ENCODE measurements around the gene SNRNP40.
"Not testable (repeated sequence)": the region's sequence is repeated elsewhere in the genome, so short reads cannot be mapped to it uniquely, and the experiment has no call there.

SNRNP40 gene

DNA sequence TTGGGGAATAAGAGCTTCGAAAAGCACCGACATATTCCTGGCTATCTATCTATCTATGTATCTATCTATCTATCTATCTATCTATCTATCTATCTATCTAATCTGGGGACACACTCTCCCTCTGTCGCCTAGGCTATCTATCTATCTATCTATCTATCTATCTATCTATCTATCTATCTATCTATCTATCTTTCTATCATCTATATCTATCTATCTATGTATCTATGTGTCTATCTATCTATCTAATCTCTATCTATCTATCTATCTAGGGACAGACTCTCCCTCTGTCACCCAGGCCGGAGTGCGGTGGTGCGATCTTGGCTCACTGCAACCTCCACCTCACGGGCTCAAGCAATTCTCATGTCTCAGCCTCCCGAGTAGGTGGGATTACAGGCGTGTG is 14.2 kb downstream of the SNRNP40 start:
- not testable (repeated sequence) for DNase-seq (ENCODE audit: low spot score)

DNA sequence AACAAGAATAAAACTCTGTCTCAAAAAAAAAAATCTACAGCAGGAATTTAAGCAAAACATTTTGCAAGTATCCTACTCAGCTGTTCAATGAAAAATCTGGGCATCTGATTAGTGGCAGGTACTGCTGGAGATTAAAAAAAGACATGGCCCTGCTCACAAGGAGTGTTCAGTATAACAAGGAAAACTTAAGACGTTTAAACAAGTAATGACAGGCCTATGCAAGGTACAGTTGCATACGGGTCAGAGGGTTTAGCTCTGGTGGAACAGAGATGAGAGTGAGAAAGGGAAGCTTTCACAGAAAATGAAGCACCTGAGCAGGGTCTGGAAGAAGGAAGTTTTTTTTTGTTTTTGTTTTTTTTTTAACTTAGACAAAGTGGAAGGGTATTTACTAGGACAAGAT is 23.0 kb downstream of the SNRNP40 start:
- no peak for DNase-seq (ENCODE audit: low spot score)

DNA sequence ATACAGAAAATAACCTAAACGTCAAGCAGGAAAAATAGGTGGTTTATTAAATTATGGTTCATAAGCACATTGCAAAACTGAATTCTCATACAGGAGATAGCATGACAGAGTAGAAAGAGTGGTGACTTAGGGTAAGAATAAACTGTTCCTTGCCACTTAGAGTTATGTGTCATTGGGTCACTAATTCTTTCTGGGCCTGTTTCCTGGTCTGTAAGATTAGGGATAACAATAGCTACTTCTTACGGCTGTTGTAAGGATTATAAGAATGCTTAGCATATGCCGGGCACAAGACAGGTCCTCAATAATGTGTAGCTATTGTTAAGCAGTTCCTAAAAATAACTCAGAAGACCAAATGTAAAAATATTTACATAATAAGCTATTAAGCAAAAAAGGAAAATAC is 24.2 kb downstream of the SNRNP40 start:
- DNase-seq (ENCODE audit: low spot score): no peak

DNA sequence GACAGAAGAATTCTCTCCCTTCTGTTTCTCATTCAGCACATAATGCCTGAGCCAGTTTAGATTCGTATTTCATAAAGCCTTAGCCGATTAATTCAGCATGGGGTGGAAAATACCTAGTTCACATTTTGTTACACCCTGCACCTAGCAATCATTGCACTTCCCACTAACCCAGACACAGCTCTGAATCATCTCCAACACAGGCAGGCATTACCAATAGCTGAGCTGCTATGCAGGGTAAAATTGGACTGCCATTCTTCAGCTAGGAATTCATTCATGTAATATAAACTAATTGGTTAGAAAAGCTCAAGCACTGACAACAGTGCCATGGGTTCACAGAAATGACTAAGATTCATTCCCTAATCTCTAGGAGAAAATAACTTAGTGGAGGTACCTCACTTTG is 30.0 kb downstream of the SNRNP40 start:
- no peak for DNase-seq (ENCODE audit: low spot score)

DNA sequence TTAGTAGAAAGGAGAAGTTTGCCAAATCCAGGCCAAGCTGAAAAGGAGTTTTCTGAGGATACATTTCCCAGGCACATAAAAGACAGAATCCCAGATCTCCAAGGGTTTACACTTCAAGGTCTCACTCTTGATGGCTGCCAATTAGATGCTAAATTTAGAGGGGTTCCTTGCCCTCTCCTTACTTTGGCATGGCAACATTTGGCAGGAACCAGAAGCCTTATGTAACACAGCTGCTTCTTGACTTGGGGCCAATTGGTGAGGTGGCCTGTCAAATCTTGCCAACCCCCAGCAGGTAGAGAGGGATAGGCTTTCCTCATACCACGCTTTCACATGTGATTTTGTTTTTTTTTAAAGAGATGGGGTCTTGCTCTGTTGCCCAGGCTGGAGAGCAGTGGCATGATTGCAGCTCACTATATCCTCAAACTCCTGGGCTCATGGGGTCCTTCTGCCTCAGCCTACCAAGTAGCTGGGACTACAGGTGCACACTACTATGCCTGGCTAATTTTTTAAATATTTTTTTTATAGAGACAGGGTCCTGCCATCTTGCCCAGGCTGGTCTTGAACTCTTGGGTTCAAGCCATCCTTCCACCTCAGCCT is 31.7 kb downstream of the SNRNP40 start:
- DNase-seq (ENCODE audit: low spot score): no peak

DNA sequence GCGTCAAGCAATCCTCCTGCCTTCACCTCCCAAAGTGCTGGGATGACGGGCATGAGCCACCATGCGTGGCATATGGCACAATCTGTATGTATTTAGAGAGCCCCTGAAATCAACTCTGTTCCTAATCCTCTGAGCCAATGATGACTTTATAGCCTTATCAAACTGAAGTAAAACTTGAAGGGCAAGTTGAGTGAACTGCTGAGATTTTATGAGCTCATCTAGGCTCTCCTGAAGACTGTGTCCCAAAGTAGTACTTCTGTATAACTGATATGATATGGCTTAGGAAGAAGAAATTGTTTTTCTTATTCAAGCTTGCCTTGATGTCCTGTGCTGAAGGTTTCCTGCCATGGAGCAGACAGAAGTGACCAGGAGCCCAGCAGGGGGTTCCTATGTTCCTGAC is 33.2 kb downstream of the SNRNP40 start:
- no peak for DNase-seq (ENCODE audit: low spot score)

DNA sequence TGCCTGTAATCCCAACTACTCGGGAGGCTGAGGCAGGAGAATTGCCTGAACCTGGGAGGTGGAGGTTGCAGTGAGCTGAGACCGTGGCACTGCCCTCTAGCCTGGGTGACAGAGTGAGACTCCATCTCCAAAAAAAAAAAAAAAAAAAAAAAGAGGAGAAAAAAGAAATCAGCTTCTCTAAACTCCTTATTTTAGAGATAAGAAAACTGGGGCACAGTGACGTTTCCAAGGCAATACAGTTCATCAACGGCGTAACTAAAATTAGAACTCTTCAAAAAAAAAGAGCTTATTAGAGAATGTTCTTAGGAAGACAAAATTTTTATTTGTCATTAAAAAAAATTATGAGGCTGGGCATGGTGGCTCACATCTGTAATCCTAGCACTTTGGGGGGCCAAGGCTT is 34.2 kb downstream of the SNRNP40 start:
- not testable (repeated sequence) for DNase-seq (ENCODE audit: low spot score)

DNA sequence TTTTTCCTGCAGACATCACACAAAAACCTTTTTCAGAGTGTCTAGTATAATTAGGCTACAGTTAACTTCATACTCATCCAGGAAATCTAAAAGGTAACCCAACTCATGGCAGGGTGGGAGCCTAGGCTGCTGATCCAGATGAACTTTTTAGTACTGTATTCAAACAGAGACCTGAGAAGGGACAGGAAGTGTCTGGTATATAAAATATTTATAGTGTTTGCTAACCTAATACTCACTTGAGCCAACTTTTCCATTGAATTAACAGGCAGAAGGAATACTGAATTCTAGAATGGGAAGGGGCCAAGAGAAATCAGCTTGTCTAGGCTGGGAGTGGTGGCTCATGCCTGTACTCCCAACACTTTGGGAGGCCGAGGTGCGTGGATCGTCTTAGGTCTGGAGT is 34.7 kb downstream of the SNRNP40 start:
- no peak for DNase-seq (ENCODE audit: low spot score)

DNA sequence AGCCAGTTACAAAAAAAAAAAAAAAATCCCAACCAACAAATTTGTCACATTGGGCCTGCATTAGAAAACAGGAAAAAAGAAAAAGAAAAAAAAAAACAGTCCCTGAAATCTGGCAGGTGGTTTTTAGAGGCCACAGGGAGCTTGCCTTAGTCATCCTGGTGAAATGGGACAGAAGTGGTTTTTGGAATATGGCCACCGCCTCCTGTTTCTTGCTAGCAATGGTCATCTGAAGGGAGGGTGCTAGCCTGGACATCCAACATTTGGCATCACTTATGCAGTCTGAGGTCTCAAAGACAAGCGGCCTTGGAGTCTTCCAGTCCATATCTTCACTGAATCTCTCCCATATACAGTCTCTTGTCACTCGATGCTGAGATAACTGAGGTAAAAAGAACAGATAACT is 36.8 kb downstream of the SNRNP40 start:
- no peak for DNase-seq (ENCODE audit: low spot score)

DNA sequence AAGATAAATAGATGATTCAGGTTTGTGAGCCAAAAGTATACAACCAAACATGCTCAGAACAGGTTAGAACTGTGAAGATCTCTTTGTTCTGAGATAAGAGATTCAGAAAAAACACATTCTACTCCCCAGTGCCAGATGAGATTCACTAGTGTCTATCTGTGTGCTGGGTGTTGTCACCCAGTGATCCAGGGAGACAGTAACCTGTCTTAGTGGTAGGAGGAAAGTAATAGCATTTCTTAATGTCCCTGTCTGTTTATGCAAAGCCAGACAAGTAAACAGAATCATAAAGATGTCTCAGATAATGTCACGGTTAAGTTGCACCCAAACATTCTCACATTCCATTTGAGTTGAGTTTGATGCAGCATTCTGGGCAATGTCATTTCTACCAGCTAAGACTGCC is 38.0 kb downstream of the SNRNP40 start:
- DNase-seq (ENCODE audit: low spot score): no peak

DNA sequence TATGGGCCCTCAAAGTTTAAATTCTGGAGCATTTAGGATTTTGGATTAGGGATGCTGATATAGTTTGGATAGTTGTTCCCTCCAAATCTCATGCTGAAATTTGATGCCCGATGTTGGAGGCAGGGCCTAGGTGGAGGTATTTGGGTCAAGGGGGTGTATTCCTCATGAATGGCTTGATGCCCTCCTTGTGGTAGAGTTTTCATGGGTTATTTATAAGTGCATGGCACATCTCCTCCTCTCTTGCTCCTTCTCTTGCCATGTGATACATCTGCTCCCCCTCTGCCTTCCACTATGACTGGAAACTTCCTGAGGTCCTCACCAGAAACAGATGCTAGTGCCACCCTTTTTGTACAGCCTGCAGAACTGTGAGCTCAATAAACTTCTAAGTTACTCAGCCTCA is 39.4 kb downstream of the SNRNP40 start:
- no peak for DNase-seq (ENCODE audit: low spot score)

DNA sequence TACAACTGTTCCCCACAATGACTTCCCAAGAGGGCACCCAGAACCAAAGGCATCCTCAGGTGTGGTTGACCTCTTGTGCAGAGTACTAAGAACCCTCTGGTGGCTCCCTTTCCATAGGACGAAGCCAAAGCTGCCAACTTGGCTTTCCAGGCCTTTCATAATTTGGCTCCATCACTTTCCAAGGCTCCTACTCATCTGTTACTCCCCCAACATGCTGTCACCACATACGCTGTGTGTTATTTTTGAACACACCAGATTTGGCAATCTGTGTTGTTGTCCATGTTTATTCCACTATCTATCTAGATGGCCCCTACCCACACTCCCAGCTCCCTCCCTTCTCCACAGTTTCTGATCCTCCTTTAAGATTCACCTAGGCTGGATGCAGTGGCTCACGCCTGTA is 46.7 kb downstream of the SNRNP40 start:
- no peak for DNase-seq (ENCODE audit: low spot score)

DNA sequence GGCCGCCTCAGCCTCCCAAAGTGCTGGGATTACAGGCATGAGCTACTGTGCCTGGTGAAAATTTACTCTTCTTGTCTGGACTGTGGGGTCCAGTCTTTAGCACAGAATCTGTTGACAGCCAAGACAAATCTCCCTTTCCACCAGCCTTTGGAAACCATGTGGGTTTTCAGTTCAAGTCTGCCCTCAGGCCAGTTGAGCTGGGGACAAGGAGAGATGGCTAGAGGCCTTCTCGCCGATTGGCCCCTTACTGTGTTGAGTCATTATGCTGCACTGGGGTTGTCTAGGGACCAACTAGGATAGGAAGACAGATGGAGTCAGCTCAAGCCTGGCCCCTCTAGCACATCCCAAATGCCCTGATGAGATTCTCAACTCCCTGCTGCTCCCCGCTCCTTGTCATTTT is 48.3 kb downstream of the SNRNP40 start:
- DNase-seq (ENCODE audit: low spot score): no peak

DNA sequence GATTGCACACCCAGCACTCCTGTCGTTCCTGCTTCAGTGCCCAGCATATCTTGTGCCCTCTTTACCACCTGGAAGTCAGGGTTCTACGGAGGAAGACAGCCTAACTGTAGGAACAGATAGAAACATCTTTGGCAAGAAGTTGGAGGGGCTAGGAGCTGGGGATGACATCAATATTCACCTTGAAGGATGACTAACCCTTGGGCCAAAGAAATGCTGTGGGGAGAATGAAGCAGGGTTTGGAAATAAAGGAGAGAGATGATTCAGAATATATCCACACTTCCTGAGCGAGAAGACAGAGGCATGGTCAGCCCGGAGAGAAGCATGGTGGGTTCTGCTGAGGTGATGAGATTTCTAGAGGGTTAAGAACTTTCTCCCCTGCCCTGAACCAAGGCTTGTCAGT is 52.3 kb downstream of the SNRNP40 start:
- no peak for DNase-seq (ENCODE audit: low spot score)

DNA sequence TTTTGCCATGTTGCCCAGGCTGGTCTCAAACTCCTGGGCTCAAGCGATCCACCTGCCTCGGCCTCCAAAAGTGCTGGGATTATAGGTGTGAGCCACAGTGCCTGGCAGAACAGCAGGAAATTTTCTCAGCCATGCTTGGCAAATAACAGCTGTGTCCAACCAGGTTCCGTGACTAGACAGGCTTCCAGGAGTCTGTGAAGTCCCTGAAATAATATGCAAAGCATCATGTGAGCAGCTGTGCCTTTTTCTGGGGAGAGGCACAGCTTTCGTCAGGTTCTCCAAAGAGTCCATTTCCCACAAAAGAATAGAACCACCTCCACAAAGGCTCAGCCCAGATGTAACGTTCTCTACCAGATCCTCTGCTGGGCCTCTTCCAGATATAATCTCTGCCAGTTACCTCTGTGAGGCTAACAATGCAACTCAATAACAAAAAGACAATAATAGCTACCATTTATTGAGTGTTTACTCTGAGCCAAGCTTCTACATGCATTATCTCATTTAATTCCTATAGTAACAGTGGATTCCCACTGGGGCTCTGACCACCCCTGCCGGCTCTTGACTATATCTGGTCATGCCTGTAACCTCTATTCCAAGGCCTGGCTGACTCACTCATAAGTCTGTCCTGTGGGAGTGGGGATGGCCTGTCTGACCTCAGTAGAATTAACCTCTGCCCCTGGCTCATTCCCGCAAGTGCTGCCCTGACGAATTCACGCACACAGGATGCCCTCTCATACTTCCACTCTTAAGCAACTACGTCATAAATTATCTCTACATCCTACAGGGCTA is 52.9 kb downstream of the SNRNP40 start:
- no peak for DNase-seq (ENCODE audit: low spot score)

DNA sequence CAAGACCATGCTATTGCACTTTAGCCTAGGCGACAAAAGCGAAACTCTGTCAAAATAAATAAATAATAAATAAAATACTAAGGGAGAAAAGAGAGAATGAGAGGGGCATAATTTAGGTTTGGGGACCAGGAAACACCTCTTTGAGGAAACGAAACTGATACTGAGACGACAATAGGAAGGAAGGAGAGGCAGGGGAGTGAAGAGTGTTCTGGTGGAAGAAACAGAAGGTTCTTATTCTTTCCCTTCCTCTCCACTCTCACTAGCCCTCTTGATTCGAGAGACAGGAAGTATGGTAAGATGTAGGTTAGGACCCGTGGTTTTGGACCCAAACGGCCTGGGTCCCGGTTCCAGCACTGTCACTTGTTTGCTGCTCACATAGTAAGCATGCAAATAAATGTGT is 55.3 kb downstream of the SNRNP40 start:
- DNase-seq (ENCODE audit: low spot score): no peak

DNA sequence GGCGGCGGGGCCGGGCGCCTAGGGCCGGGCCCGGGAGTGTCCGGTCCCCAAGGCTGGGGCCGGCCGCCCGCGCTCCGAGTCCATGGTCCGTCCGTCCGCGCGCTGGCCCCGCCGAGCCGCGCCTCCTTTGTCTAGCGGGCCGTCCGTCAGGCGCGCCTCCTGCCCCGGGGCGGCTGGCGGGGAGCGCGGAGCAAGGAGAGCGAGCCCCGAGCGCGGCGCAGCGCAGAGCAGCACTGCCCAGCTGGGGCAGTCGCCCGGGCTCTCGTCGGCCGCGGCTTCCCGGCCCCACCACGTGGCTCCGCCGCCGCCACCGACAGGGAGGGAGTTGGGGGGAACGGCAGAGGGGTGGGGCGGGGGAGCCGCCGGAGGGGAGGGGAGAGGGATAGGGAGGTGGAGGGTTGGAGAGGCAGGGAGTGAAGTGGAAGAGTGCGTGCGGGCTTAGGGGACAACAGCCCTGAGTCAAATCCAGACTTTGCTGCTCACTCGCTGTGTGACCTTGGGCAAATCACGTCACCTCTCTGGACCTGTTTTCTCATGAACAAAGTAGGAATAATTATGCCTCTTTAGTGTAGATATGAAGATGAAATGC is 56.8 kb downstream of the SNRNP40 start, which contains the start of gene NKAIN1:
NKAIN1 (minus strand) TSS at position 235 of the 589 bp plus-strand sequence. CDS start 340 bp downstream, outside the sequence.
- peak; percentile 91 for DNase-seq (ENCODE audit: low spot score)

DNA sequence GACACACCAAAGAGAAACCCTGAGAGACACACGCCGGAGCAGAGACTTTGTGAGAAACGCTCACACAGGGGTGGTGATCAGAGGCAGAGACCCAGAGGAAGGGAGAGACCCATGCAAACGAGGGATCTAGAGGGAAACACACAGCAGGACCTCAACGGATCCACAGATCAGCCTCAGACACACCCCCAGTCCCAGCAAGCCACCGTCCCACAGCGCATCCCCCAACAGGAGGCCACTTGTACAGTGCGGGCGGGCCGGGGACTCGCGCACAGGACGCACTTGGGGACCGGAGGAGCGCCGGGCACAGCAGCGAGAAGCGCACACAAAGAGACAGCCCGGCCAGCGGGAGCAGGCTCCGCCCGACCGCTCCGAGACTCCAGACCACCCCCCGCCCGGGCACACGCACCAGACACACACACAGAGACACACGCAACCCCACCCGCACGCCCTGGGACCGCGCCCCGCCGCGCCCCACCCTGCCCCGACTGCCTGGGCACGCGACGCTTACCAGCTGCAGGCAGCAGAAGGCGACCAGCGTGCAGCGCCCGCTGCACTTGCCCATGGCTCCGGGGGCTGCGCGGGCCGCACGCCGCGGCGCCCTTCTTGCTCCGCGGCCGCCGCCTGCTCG is 57.5 kb downstream of the SNRNP40 start:
- DNase-seq (ENCODE audit: low spot score): peak; percentile 76

DNA sequence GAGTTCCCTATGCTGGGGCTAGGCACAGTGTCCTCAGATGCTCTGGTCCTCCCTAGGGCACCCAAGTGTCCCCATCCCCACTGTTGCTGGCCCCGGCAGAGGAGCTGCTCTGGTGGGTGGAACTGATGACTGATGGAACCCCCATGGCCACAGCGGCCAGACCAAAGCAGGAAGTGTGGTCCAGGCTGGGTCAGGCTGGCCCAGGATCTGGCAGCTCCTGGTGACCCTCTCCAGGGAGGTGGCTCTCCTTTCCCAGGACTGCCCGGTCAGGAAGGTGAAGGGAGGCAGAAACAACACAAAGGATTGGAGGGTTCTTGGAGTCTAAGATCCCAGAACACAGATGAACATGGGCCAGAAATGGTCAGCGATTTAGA is 58.0 kb downstream of the SNRNP40 start:
- no peak for DNase-seq (ENCODE audit: low spot score)

DNA sequence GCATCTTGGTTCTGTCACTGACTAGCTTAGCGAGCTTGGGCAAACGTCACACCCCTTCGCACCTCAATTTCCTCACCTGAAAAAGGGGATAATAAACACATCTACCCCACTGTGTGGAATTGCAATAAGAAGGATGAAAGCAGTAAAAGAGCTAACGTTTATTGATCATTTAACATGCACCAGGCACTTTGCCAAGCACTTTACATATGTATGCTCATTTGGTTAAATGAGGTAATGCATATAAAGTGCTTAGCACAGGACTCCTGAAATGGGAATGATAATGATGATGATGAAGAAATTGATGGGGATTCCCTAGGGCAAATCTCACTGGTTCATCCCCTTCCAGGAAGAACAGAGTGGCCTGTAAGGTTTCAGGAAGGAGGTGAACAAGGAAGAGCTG is 61.7 kb downstream of the SNRNP40 start:
- DNase-seq (ENCODE audit: low spot score): no peak

DNA sequence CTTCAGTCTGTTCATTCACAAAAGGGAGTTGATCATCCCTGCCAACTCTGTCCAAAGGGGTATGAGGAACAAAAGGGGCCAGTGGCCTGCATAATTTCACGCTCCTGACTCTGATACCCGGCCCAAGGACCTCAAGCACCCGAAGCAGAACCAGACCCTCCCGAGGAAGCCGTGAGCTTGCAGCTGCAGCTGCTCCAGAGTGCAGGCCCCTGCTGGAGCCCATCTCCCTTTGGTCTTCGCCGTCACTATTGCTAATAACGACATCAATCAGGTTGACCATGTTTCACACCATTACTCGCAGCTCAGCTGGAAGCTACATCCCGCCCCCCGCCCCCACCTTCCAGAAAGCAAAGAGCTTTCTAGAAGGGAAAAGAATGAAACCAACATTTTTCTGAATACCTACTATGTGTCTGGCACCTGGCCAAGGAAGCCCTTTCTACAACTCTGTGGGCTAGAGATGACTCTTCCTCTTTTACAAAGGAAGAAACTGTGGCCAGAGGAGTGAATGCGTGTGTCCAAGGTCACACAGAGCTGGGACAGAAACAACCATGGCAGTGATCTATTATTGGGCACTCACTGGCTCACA is 62.4 kb downstream of the SNRNP40 start:
- DNase-seq (ENCODE audit: low spot score): no peak

DNA sequence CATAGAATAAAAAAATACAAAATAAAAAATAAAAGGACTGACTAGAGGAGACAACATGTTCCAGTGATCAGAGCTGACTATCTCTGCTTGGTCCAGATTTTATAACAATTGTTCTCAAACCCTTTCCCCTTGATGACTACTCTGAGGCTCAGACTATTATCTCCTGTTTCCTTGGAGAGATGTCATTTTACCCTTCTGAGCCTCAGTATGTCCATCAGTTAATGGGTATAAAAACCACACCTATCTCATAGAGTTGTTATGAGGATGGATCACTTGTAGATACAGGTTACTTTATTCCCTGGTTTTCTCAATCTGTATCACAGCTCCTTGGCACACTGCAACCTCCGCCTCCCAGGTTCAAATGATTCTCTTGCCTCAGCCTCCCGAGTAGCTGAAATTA is 63.9 kb downstream of the SNRNP40 start:
- DNase-seq (ENCODE audit: low spot score): no peak

DNA sequence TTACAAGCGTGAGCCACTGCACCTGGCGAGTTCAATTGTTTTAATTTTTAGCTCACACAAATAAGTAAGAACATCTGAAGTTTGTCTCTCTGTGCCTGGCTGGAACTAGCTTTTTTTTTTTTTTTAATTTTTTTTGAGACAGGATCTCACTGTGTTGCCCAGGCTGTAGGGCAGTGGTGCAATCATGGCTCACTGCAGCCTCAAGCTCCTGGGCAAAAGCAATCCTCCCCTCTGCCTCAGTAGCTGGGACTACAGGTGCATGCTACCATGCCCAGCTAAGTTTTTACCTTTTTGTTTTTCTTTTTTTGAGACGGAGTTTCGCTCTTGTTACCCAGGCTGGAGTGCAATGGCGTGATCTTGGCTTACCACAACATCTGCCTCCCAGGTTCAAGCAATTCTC is 64.8 kb downstream of the SNRNP40 start:
- DNase-seq (ENCODE audit: low spot score): no peak
